ENCODE measurements around the gene FOXN3.

DNA sequence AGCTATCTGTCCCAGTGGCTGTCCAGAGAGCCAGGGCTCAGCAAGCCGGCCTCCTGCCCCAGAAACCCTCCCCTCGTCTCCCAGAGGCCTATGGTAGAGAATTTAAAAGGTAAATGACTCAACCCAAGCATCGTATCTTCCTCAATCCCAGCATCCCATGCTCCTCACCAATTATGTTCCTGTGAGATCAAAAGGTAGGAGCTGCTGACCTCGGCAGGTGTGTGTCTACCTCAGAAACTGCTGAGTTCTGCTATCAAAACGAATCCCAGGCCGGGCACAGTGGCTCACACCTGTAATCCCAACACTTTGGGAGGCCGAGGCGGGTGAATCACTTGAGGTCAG, 49.3 kb downstream of the FOXN3 start:
- TF ChIP-seq, protein P1, sequence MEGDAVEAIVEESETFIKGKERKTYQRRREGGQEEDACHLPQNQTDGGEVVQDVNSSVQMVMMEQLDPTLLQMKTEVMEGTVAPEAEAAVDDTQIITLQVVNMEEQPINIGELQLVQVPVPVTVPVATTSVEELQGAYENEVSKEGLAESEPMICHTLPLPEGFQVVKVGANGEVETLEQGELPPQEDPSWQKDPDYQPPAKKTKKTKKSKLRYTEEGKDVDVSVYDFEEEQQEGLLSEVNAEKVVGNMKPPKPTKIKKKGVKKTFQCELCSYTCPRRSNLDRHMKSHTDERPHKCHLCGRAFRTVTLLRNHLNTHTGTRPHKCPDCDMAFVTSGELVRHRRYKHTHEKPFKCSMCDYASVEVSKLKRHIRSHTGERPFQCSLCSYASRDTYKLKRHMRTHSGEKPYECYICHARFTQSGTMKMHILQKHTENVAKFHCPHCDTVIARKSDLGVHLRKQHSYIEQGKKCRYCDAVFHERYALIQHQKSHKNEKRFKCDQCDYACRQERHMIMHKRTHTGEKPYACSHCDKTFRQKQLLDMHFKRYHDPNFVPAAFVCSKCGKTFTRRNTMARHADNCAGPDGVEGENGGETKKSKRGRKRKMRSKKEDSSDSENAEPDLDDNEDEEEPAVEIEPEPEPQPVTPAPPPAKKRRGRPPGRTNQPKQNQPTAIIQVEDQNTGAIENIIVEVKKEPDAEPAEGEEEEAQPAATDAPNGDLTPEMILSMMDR (IDR thresholded peaks at IDR 0.05) = no peak
- TF ChIP-seq POLR2A (IDR thresholded peaks at IDR 0.05) = no peak

All from lower leg skin (tissue), 3 donors.